HepG2 (cell line): ENCODE measurements around the gene FDPS. TPM values are rescaled to one million over a fixed set of nuclear protein-coding genes. Genes with fewer than 3 reads are reported as not detected.

Experiments
- CBFB ChIP-seq: sonication (generic); formaldehyde crosslinking; IDR thresholded peaks from 2 replicates; pipeline ENCODE4 v1.4.0; 2020; ENCODE audit warnings: missing genetic modification reagents
- GABPB1 ChIP-seq: IDR thresholded peaks from 2 replicates; pipeline ENCODE4 v1.6.1; 2016; ENCODE audit warnings: mild to moderate bottlenecking, missing genetic modification reagents, moderate library complexity, missing compliant biosample characterization
- HBP1 ChIP-seq: IDR thresholded peaks from 2 replicates; pipeline ENCODE4 v1.6.1; 2016; ENCODE audit warnings: low read depth, control low read depth
- HNF4G ChIP-seq, 2 experiments: sonication (generic) in 1 of 2; formaldehyde crosslinking in 1 of 2; IDR thresholded peaks; 2 replicates each; pipeline versions ENCODE4 v1.4.0 to v1.6.1; 2011 to 2020; ENCODE audit warnings: borderline replicate concordance in 2 of 2, low read depth in 2 of 2, mild to moderate bottlenecking in 2 of 2, low read length in 1 of 2, missing genetic modification reagents in 1 of 2, moderate library complexity in 1 of 2
- HNRNPLL ChIP-seq: fragments of 200-400 bp; formaldehyde crosslinking; IDR thresholded peaks from 2 replicates; pipeline ENCODE4 v1.6.1; 2017; ENCODE audit warnings: mild to moderate bottlenecking, low read depth, low read length; ENCODE audit not compliant: poor library complexity, severe bottlenecking
- HOMEZ ChIP-seq: IDR thresholded peaks from 2 replicates; pipeline ENCODE4 v1.6.1; 2016; ENCODE audit warnings: low read depth
- HOXA7 ChIP-seq: sonication (generic); formaldehyde crosslinking; IDR thresholded peaks from 2 replicates; pipeline ENCODE4 v1.8.1; 2022; ENCODE audit warnings: mild to moderate bottlenecking, missing genetic modification reagents, moderate library complexity
- KDM4B ChIP-seq: sonication (generic); formaldehyde crosslinking; IDR thresholded peaks from 2 replicates; pipeline ENCODE4 v1.4.0; 2020; ENCODE audit warnings: missing genetic modification reagents
- LRRFIP1 ChIP-seq: sonication (generic); formaldehyde crosslinking; conservative IDR thresholded peaks from 2 replicates; pipeline ENCODE4 v1.4.0; 2020; ENCODE audit warnings: missing genetic modification reagents
- MAF1 ChIP-seq: sonication (generic); formaldehyde crosslinking; IDR thresholded peaks from 2 replicates; pipeline ENCODE4 v1.5.0; 2020; ENCODE audit warnings: missing genetic modification reagents, borderline replicate concordance
- MED8 ChIP-seq: sonication (generic); formaldehyde crosslinking; IDR thresholded peaks from 2 replicates; pipeline ENCODE4 v1.8.1; 2023; ENCODE audit warnings: mild to moderate bottlenecking, missing genetic modification reagents; ENCODE audit not compliant: insufficient replicate concordance
- SP2 ChIP-seq: sonication (generic); formaldehyde crosslinking; IDR thresholded peaks from 2 replicates; pipeline ENCODE4 v1.5.1; 2020; ENCODE audit warnings: mild to moderate bottlenecking, missing genetic modification reagents
- SRSF4 ChIP-seq: fragments of 200-400 bp; formaldehyde crosslinking; IDR thresholded peaks from one replicate; pipeline ENCODE4 v1.6.1; 2018; ENCODE audit warnings: mild to moderate bottlenecking, low read depth, low read length, moderate library complexity; ENCODE audit not compliant: poor library complexity, severe bottlenecking
- SYNCRIP ChIP-seq: fragments of 200-400 bp; formaldehyde crosslinking; IDR thresholded peaks from 2 replicates; pipeline ENCODE4 v1.6.1; 2018; ENCODE audit warnings: mild to moderate bottlenecking, low read depth, low read length; ENCODE audit not compliant: insufficient read depth
- ZBTB3 ChIP-seq: sonication (generic); formaldehyde crosslinking; IDR thresholded peaks from 2 replicates; pipeline ENCODE4 v1.4.0; 2020; ENCODE audit warnings: low read depth, mild to moderate bottlenecking, moderate library complexity, missing genetic modification reagents, borderline replicate concordance
- ZBTB38 ChIP-seq: sonication (generic); formaldehyde crosslinking; IDR thresholded peaks from 2 replicates; pipeline ENCODE4 v1.5.1; 2020; ENCODE audit warnings: mild to moderate bottlenecking, missing genetic modification reagents
- ZBTB43 ChIP-seq: sonication (generic); formaldehyde crosslinking; conservative IDR thresholded peaks from 2 replicates; pipeline ENCODE4 v1.4.0; 2020; ENCODE audit warnings: missing genetic modification reagents
- ZNF639 ChIP-seq: conservative IDR thresholded peaks from 2 replicates; pipeline ENCODE4 v1.6.1; 2018; ENCODE audit warnings: missing genetic modification reagents
- ZNF773 ChIP-seq: sonication (generic); formaldehyde crosslinking; IDR thresholded peaks from 2 replicates; pipeline ENCODE4 v1.4.0; 2020; ENCODE audit warnings: missing genetic modification reagents, borderline replicate concordance
- polyA plus RNA-seq, 8 experiments: library from polyadenylated mRNA; depleted of rRNA in 3 of 8; stranded (reverse) in 7 of 8; unstranded in 1 of 8; fragments of >200 nt; fragmentation: Illumina TruSeq in 4 of 8; extraction: Trizol in 4 of 8; gene quantifications; 2 replicates each; pipeline versions ENCODE4 v1.2.1 to v1.2.3, GENCODE V29; 2011 to 2016; ENCODE audit warnings: low read depth in 4 of 8, missing spikeins in 1 of 8, mixed read lengths in 1 of 8; ENCODE audit not compliant: insufficient read depth in 1 of 8
- total RNA-seq, 5 experiments: library from RNA; depleted of rRNA; stranded (reverse); fragments of >200 nt; fragmentation: Illumina TruSeq; extraction: Trizol; gene quantifications; 2 replicates each; pipeline ENCODE4 v1.2.3, GENCODE V29; 2016; ENCODE audit warnings: low read depth in 1 of 5

The FDPS gene
- total and polyA plus RNA-seq, 2 of the 13 experiments (the other 11 are each of a cell fraction or from before 2014, with no cell fraction given), result 264 to 519 TPM

GRCh38 chr1:155273343-155274245 is 35.1 kb upstream of the FDPS start, which contains the start of gene CLK2 (continued):
- no peak for TF ChIP-seq LRRFIP1 (CRISPR knock-in tag)
- peak; percentile 59; the same call in 1 of the 2 replicates for TF ChIP-seq CBFB
- no peak for TF ChIP-seq SYNCRIP
- TF ChIP-seq HOXA7 (CRISPR knock-in tag), result no peak
- peak; percentile 65 for TF ChIP-seq SP2 (CRISPR knock-in tag)
- 0 out of 2 replicates have a peak, but pooled peaks have one; percentile 34 for TF ChIP-seq ZBTB43 (CRISPR knock-in tag)
- no peak for TF ChIP-seq MAF1
- peak; percentile 92 for TF ChIP-seq ZNF639 (CRISPR knock-in tag)
- TF ChIP-seq MED8 (CRISPR knock-in tag), result peak; percentile 28
- TF ChIP-seq SRSF4, result no peak
- TF ChIP-seq ZNF773 (CRISPR knock-in tag), result no peak
- peak; percentile 76 for TF ChIP-seq HOMEZ
- no peak for TF ChIP-seq ZBTB3 (CRISPR knock-in tag)
- TF ChIP-seq HNRNPLL, result peak; percentile 77
- 0 out of 2 replicates have a peak, but pooled peaks have one; percentile 20 for TF ChIP-seq KDM4B (CRISPR knock-in tag)
- TF ChIP-seq HBP1, result no peak
- peak; percentile 90 for TF ChIP-seq GABPB1 (CRISPR knock-in tag)
- TF ChIP-seq ZBTB38 (CRISPR knock-in tag), result peak; percentile 10; the same call in 1 of the 2 replicates
- TF ChIP-seq HNF4G (IDR thresholded peaks at IDR 0.05; ENCODE audit: borderline replicate concordance, low read depth, low read length), result no peak; the same call in 1 of the 2 replicates
- no peak for TF ChIP-seq HNF4G (CRISPR knock-in tag; IDR thresholded peaks at IDR 0.05; ENCODE audit: borderline replicate concordance, low read depth)
